ENCODE measurements around the gene PPP1CC. TPM values are rescaled to one million over a fixed set of nuclear protein-coding genes. Genes with fewer than 3 reads are reported as not detected.

PPP1CC gene
- polyA plus RNA-seq, 1 of the 3 experiments (the other 2 are of a cell fraction) = 62.0 TPM

DNA sequence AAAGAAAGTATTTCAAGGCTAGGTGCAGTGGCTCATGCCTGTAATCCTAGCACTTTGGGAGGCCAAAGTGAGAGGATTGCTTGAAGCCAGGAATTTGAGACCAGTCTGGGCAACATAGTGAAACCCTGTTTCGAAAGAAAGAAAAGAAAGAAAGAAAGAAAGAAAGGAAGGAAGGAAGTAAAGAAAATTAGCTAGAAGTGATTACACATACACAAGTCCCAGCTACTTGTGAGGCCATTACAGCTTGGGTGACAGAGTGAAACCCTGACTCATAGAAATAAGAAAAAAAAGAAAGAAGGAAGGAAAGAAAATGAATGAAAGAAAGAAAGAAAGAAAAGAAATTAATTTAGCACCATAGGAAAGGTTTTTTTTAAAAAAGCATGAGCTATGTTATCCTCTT, 33.3 kb upstream of the PPP1CC start:
- H3F3A ChIP-seq (replicated peaks; ENCODE audit: insufficient read depth) = no peaks in the 10 kb centered on the region
- CTCF ChIA-PET = no interaction called here
- no peaks in the 10 kb centered on the region for H3K4me1 ChIP-seq (ENCODE audit: control insufficient read depth in 1 of 2, insufficient read depth in 2 of 2, low read depth in 1 of 2, low read length in 1 of 2)
- WGBS (ENCODE audit: low lambda C conversion rate) = 77% methylated on average over 1 of the region's 1 CpG
- H3K4me2 ChIP-seq = no peak overlapping the region
- no peaks in the 10 kb centered on the region for H3K36me3 ChIP-seq (replicated peaks in 1 of 2; ENCODE audit: control insufficient read depth in 1 of 2, insufficient read depth in 2 of 2, low read length in 1 of 2)
- H3K27ac ChIP-seq (ENCODE audit: low read depth in 2 of 2, low read length in 1 of 2) = no peak overlapping the region
- no peak for TF ChIP-seq RFX5 (IDR thresholded peaks at IDR 0.05; ENCODE audit: low read length)
- no peak for TF ChIP-seq YY1 (IDR thresholded peaks at IDR 0.05; ENCODE audit: low read depth)
- no peak for TF ChIP-seq JUND (IDR thresholded peaks at IDR 0.05)
- no peak for TF ChIP-seq GABPA (IDR thresholded peaks at IDR 0.05; ENCODE audit: low read depth)
- TF ChIP-seq POLR2AphosphoS5 (IDR thresholded peaks at IDR 0.05; ENCODE audit: low read depth, low read length) = no peak
- POLR2A ChIA-PET = no interaction called here
- no peaks in the 10 kb centered on the region for H3K27me3 ChIP-seq (ENCODE audit: insufficient read depth)
- no peaks in the 10 kb centered on the region for H4K20me1 ChIP-seq (ENCODE audit: insufficient read depth)
- no peaks in the 10 kb centered on the region for H3K79me2 ChIP-seq (ENCODE audit: insufficient read depth)
- H3K9me2 ChIP-seq = no peaks in the 10 kb centered on the region
- H2AFZ ChIP-seq (ENCODE audit: low read depth) = 0 out of 2 replicates have a peak overlapping the region, but pooled peaks have one; percentile 1
- no peak for DNase-seq
- H3K4me3 ChIP-seq (ENCODE audit: low read depth in 2 of 2, low read length in 1 of 2) = no peak overlapping the region
- no peaks in the 10 kb centered on the region for H3K9me3 ChIP-seq
- H3K9ac ChIP-seq = no peak overlapping the region

DNA sequence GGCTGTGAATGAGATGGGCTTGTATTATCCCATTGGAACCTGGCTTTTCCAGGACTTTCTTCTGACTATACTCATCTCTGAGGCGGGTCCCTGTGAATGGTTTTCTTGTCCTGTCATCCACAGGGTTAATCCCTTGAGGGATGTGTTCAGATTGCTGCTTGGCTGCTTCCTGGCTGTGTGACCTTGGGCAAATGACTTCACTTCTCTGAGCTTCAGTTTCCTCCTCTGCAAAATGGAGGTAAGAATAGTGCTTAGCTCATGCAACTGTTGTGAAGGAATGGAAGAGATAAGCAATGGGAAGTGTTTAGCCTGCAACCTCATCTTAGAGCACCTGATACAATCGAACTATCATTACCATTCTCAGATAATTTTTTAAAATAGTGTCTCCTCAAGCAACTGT, 32.1 kb upstream of the PPP1CC start:
- CTCF ChIA-PET = no interaction called here
- no peaks in the 10 kb centered on the region for H3K36me3 ChIP-seq (replicated peaks in 1 of 2; ENCODE audit: control insufficient read depth in 1 of 2, insufficient read depth in 2 of 2, low read length in 1 of 2)
- no peaks in the 10 kb centered on the region for H3K4me1 ChIP-seq (ENCODE audit: control insufficient read depth in 1 of 2, insufficient read depth in 2 of 2, low read depth in 1 of 2, low read length in 1 of 2)
- WGBS (ENCODE audit: low lambda C conversion rate) = 55% methylated on average over 2 of the region's 2 CpGs
- no peaks in the 10 kb centered on the region for H3K27me3 ChIP-seq (ENCODE audit: insufficient read depth)
- POLR2A ChIA-PET = interaction anchor here (0.6 kb wide), 1 partner anchor 12 kb away, joined by 3 read pairs; no protein-coding TSS in a partner anchor
- no peak overlapping the region for H3K4me3 ChIP-seq (ENCODE audit: low read depth in 2 of 2, low read length in 1 of 2)
- H3K9ac ChIP-seq = no peak overlapping the region
- H3K9me2 ChIP-seq = no peaks in the 10 kb centered on the region
- no peak for TF ChIP-seq TEAD4 (IDR thresholded peaks at IDR 0.05; ENCODE audit: borderline replicate concordance, insufficient read depth)
- no peak for TF ChIP-seq FOSL2 (IDR thresholded peaks at IDR 0.05; ENCODE audit: borderline replicate concordance, low read depth)
- TF ChIP-seq, protein P1, sequence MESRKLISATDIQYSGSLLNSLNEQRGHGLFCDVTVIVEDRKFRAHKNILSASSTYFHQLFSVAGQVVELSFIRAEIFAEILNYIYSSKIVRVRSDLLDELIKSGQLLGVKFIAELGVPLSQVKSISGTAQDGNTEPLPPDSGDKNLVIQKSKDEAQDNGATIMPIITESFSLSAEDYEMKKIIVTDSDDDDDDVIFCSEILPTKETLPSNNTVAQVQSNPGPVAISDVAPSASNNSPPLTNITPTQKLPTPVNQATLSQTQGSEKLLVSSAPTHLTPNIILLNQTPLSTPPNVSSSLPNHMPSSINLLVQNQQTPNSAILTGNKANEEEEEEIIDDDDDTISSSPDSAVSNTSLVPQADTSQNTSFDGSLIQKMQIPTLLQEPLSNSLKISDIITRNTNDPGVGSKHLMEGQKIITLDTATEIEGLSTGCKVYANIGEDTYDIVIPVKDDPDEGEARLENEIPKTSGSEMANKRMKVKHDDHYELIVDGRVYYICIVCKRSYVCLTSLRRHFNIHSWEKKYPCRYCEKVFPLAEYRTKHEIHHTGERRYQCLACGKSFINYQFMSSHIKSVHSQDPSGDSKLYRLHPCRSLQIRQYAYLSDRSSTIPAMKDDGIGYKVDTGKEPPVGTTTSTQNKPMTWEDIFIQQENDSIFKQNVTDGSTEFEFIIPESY (IDR thresholded peaks at IDR 0.05; ENCODE audit: borderline replicate concordance, low read depth) = no peak
- no peak for TF ChIP-seq GATA2 (CRISPR knock-in tag; IDR thresholded peaks at IDR 0.05)
- TF ChIP-seq SMC3 (IDR thresholded peaks at IDR 0.05; ENCODE audit: low read depth, low read length) = no peak
- no peak overlapping the region for H2AFZ ChIP-seq (ENCODE audit: low read depth)
- no peaks in the 10 kb centered on the region for H4K20me1 ChIP-seq (ENCODE audit: insufficient read depth)
- no peaks in the 10 kb centered on the region for H3K79me2 ChIP-seq (ENCODE audit: insufficient read depth)
- no peaks in the 10 kb centered on the region for H3F3A ChIP-seq (replicated peaks; ENCODE audit: insufficient read depth)
- H3K4me2 ChIP-seq = no peak overlapping the region
- no peaks in the 10 kb centered on the region for H3K9me3 ChIP-seq
- DNase-seq = no peak
- no peak overlapping the region for H3K27ac ChIP-seq (ENCODE audit: low read depth in 2 of 2, low read length in 1 of 2)

DNA sequence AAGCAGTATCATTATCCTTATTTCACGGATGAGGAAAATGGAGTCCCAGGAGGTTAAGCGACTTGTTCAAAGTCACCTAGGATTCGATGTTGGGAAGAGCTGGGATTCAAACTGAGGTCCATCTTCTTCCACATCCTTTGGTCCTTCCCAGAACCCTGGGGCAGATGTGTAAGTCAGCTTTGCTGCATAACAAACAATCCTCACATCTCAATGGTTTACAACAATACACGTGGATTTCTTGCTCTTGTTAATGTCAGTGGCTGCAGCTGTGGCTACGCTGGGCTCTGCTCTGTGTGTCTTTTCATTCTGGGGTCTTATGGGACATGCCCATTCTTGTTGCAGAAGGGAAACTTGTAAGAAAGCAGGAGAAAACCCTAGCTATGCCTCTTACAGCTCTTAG, 26.3 kb upstream of the PPP1CC start:
- no peak overlapping the region for H2AFZ ChIP-seq (ENCODE audit: low read depth)
- 82% methylated on average over 5 of the region's 5 CpGs for WGBS (ENCODE audit: low lambda C conversion rate)
- H3K9ac ChIP-seq = no peak overlapping the region
- no peak for DNase-seq
- H3K4me1 ChIP-seq (ENCODE audit: control insufficient read depth in 1 of 2, insufficient read depth in 2 of 2, low read depth in 1 of 2, low read length in 1 of 2) = no peaks in the 10 kb centered on the region
- H3K36me3 ChIP-seq (replicated peaks in 1 of 2; ENCODE audit: control insufficient read depth in 1 of 2, insufficient read depth in 2 of 2, low read length in 1 of 2) = no peaks in the 10 kb centered on the region
- no peak overlapping the region for H3K4me3 ChIP-seq (ENCODE audit: low read depth in 2 of 2, low read length in 1 of 2)
- no peaks in the 10 kb centered on the region for H3K79me2 ChIP-seq (ENCODE audit: insufficient read depth)
- H4K20me1 ChIP-seq (ENCODE audit: insufficient read depth) = no peaks in the 10 kb centered on the region
- H3F3A ChIP-seq (replicated peaks; ENCODE audit: insufficient read depth) = no peaks in the 10 kb centered on the region
- H3K9me2 ChIP-seq = no peaks in the 10 kb centered on the region
- H3K27me3 ChIP-seq (ENCODE audit: insufficient read depth) = no peaks in the 10 kb centered on the region
- H3K27ac ChIP-seq (ENCODE audit: low read depth in 2 of 2, low read length in 1 of 2) = no peak overlapping the region
- no peak overlapping the region for H3K4me2 ChIP-seq
- H3K9me3 ChIP-seq = no peaks in the 10 kb centered on the region
- POLR2A ChIA-PET = no interaction called here
- CTCF ChIA-PET = no interaction called here
- no peak for TF ChIP-seq RAD21 (IDR thresholded peaks at IDR 0.05; ENCODE audit: low read length)
- TF ChIP-seq TAF1 (IDR thresholded peaks at IDR 0.05; ENCODE audit: borderline replicate concordance, low read depth, low read length) = no peak
- TF ChIP-seq NRF1 (IDR thresholded peaks at IDR 0.05; ENCODE audit: low read depth, low read length) = no peak
- TF ChIP-seq, protein P2, sequence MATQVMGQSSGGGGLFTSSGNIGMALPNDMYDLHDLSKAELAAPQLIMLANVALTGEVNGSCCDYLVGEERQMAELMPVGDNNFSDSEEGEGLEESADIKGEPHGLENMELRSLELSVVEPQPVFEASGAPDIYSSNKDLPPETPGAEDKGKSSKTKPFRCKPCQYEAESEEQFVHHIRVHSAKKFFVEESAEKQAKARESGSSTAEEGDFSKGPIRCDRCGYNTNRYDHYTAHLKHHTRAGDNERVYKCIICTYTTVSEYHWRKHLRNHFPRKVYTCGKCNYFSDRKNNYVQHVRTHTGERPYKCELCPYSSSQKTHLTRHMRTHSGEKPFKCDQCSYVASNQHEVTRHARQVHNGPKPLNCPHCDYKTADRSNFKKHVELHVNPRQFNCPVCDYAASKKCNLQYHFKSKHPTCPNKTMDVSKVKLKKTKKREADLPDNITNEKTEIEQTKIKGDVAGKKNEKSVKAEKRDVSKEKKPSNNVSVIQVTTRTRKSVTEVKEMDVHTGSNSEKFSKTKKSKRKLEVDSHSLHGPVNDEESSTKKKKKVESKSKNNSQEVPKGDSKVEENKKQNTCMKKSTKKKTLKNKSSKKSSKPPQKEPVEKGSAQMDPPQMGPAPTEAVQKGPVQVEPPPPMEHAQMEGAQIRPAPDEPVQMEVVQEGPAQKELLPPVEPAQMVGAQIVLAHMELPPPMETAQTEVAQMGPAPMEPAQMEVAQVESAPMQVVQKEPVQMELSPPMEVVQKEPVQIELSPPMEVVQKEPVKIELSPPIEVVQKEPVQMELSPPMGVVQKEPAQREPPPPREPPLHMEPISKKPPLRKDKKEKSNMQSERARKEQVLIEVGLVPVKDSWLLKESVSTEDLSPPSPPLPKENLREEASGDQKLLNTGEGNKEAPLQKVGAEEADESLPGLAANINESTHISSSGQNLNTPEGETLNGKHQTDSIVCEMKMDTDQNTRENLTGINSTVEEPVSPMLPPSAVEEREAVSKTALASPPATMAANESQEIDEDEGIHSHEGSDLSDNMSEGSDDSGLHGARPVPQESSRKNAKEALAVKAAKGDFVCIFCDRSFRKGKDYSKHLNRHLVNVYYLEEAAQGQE (IDR thresholded peaks at IDR 0.05; ENCODE audit: low read depth, low read length) = no peak
- no peak for TF ChIP-seq YY1 (IDR thresholded peaks at IDR 0.05; ENCODE audit: low read depth)
- TF ChIP-seq ELF1 (IDR thresholded peaks at IDR 0.05) = no peak
- TF ChIP-seq, protein P3, sequence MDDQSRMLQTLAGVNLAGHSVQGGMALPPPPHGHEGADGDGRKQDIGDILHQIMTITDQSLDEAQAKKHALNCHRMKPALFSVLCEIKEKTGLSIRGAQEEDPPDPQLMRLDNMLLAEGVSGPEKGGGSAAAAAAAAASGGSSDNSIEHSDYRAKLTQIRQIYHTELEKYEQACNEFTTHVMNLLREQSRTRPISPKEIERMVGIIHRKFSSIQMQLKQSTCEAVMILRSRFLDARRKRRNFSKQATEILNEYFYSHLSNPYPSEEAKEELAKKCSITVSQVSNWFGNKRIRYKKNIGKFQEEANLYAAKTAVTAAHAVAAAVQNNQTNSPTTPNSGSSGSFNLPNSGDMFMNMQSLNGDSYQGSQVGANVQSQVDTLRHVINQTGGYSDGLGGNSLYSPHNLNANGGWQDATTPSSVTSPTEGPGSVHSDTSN (IDR thresholded peaks at IDR 0.05) = no peak

All from SK-N-SH (cell line).